Fibroblast of mammary gland (primary cell): Measurements from ENCODE around the gene TMEM163.

Source experiments
- DNase-seq: peaks from one replicate; pipeline ENCODE4 v3.0.0-alpha.2; 2010; ENCODE audit warnings: low read depth
- H3K4me3 ChIP-seq: 2 replicates; pipeline ENCODE4 v1.5.1; 2011; ENCODE audit warnings: low read depth, mild to moderate bottlenecking, low read length, moderate library complexity; ENCODE audit not compliant: control insufficient read depth
- TF ChIP-seq, protein P1 (sequence below): conservative IDR thresholded peaks from 2 replicates; pipeline ENCODE4 v1.5.1; 2011; ENCODE audit warnings: low read depth, low read length, inconsistent platforms; ENCODE audit not compliant: control insufficient read depth, insufficient read depth

The TMEM163 gene

DNA sequence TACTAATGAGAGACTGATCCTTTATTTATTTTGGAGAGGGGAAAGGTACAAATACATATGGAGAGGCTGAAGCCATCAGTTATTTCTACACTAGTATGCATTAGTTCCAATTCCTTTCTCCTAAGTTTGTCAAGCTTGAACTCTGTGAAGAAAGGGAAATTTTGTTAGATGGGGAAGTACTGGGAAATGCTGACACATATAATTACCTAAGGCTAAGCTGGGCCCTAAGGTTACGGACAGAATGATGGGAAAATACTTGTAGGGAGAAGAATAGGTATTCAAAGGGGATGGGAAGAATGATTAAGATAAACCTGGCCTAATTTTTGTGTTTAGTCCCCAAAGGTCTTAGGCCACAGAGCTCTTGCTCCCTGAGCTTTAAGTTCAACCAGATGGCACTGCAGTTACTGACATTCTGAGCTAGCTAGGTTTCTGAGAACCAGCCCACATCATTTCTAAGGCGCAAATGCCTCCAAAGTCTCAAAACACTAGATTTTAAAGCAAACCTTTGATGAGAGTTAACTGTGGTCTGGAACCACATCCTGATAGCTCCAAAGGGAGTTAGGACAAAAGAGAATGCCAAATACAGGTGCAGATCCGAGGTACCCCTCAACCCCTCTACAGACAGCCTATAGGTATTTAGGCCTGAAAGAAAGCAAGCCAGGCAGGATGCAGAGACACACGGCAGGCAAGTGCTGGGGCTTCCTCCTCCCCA is 2.7 kb downstream of the TMEM163 start:
- DNase-seq, result no peak
- H3K4me3 ChIP-seq, result no peak overlapping the region
- TF ChIP-seq, protein P1, sequence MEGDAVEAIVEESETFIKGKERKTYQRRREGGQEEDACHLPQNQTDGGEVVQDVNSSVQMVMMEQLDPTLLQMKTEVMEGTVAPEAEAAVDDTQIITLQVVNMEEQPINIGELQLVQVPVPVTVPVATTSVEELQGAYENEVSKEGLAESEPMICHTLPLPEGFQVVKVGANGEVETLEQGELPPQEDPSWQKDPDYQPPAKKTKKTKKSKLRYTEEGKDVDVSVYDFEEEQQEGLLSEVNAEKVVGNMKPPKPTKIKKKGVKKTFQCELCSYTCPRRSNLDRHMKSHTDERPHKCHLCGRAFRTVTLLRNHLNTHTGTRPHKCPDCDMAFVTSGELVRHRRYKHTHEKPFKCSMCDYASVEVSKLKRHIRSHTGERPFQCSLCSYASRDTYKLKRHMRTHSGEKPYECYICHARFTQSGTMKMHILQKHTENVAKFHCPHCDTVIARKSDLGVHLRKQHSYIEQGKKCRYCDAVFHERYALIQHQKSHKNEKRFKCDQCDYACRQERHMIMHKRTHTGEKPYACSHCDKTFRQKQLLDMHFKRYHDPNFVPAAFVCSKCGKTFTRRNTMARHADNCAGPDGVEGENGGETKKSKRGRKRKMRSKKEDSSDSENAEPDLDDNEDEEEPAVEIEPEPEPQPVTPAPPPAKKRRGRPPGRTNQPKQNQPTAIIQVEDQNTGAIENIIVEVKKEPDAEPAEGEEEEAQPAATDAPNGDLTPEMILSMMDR, result no peak

DNA sequence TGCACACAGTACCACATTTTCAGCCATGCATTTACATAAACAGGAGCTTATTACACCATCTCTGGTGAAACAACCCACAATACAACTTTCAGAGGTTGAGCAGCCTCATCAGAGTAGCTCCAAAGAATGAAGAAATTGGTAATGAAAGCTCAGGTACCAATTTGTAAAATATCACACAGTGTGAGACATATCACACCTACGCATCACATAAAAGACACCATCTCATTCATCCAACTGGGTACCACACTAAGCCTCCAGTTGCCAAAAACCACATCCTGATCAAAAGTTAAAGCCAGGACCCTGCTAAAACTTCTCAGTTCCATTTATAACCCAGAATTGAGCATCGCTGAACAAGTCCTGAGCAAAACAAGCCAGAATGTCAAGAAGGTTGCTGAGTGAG is 4.6 kb downstream of the TMEM163 start:
- no peak for DNase-seq
- TF ChIP-seq, protein P1, result no peak
- H3K4me3 ChIP-seq, result no peak overlapping the region

DNA sequence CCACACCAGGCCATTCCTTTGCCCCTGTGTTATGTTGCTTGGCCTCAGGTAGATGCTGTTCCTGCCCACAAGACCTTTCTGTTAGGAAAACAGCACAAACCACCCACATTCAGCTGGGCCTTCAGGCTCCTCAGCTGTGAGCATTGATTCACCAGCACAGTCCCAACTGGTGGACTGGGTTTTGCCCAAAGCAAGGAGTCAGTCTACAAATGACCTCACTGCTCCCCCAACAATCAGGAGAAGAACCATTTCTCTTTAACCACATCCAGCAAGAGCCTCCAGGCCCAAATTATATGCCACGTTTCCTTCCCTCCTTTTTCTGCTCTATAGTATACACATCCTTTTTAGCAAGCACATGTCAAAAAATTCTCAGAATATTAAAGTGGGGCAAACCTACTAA is 5.2 kb downstream of the TMEM163 start:
- DNase-seq, result no peak
- H3K4me3 ChIP-seq, result no peak overlapping the region
- TF ChIP-seq, protein P1, result no peak

DNA sequence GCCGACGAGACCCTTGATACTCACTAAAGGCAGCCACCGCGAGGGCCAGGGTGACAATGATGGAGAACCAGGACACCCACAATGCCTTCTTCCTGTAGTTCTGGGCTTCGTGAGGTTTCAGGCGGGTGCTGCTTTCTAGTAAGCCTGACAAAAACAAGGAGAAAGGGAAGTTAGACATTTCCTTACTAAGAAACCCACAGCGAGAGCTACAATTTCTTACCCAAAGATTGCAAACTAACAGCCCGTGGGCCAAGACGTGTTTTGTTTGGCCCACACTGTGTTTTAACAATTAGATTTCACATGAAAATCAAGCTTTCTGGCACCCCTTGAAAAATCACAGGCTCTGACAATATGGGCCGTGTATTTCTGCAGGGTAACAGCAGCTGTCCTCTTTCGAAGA is 5.6 kb downstream of the TMEM163 start:
- TF ChIP-seq, protein P1, result no peak
- no peak for DNase-seq
- H3K4me3 ChIP-seq, result no peak overlapping the region

DNA sequence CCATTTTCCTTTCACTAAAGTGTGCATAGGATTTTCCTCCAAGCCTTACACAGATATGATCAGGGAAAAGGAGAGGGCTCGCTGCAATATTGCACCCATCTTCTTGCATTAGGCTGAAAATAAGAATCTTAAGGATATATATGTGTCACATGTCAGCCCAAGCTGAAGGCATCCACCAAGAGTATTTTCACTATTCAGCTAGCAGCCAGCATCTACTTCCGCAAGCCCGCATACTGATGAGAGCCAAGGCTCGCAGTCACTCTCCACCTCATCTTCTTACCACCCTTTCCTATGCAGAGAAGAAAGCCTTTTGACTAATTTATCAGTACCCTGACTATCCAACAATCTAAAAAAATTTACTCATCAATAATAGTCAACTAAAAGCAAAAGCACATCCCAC is 6.1 kb downstream of the TMEM163 start:
- no peak overlapping the region for H3K4me3 ChIP-seq
- no peak for DNase-seq
- TF ChIP-seq, protein P1, result no peak

DNA sequence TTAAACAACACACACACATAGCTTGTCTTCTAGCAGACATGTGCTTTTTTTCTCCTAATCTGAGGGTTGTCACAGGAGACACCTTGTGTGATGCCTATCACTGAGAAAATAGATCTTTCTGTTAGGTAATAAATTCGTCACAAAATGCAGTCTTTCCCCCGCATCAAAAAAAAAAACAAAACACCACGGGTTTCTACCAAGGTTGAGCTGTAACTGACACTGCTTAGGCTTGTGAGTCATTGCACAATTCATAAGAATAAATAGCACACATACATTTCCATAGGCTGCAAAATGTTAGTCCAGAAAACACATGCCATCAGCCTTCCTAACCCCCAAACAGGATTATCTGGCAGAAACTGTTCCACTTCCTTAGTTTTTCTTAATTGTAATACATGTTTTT is 6.5 kb downstream of the TMEM163 start:
- DNase-seq, result no peak
- H3K4me3 ChIP-seq, result no peak overlapping the region
- TF ChIP-seq, protein P1, result no peak

DNA sequence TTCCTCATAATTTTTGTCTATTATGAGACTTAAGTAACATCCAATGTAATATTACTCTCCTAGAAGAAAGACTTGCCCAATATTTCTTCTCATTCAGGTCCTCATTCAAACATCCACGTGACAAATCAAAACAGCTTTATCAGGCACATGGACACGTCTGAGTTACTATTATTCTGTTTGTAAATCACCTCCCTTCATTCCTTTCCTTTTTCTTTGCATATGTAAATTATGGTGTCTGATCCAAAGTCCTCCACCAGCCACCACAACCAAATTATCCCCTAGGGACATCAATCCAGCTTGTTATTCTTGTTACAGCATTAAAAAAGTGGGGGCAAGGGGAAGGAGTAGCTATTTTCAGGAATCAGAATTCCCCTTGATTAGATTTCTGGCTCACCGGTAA is 7.1 kb downstream of the TMEM163 start:
- TF ChIP-seq, protein P1, result no peak
- no peak for DNase-seq
- no peak overlapping the region for H3K4me3 ChIP-seq
